ENCODE data around the gene BLID.

Gene BLID

GRCh38 chr11:122139595-122139866 lies 23.5 kb upstream of the BLID start:
- peak overlapping the region in 1 of 2 donors; percentile 36 for H3K27ac ChIP-seq
- no peak for TF ChIP-seq CTCF (IDR thresholded peaks at IDR 0.05)
- no peak for DNase-seq (ENCODE audit: low spot score)

GRCh38 chr11:122138744-122139594 lies 23.0 kb upstream of the BLID start:
- TF ChIP-seq CTCF (IDR thresholded peaks at IDR 0.05) = no peak
- DNase-seq (ENCODE audit: low spot score) = no peak
- peak overlapping the region; percentile 33 to 36 for H3K27ac ChIP-seq
- no peak overlapping the region for H3K4me3 ChIP-seq

More at GRCh38 chr11:122139595-122139866, 23.5 kb upstream of the BLID start:
- no peak overlapping the region for H3K4me3 ChIP-seq

- TF ChIP-seq CTCF (IDR thresholded peaks at IDR 0.05) = no peak
- peak overlapping the region; percentile 29 to 60 for H3K27ac ChIP-seq
- H3K4me3 ChIP-seq = no peak overlapping the region
- DNase-seq (ENCODE audit: low spot score) = no peak
Observed at GRCh38 chr11:122137078-122137793, 21.2 kb upstream of the BLID start.

- TF ChIP-seq CTCF (IDR thresholded peaks at IDR 0.05) = no peak
- Histone ChIP-seq H3K4me3 (no peak overlapping the region), H3K27ac (no peak overlapping the region)
- no peak for DNase-seq (ENCODE audit: low spot score)
Observed at GRCh38 chr11:122131126-122131525, 15.1 kb upstream of the BLID start.

- no peak overlapping the region for H3K4me3 ChIP-seq
- no peak for TF ChIP-seq CTCF (IDR thresholded peaks at IDR 0.05)
- no peak for DNase-seq (ENCODE audit: low spot score)
- H3K27ac ChIP-seq = no peak overlapping the region
Observed at GRCh38 chr11:122128146-122128545, 12.1 kb upstream of the BLID start.

- H3K27ac ChIP-seq = no peak overlapping the region
- no peak for DNase-seq (ENCODE audit: low spot score)
- no peak for TF ChIP-seq CTCF (IDR thresholded peaks at IDR 0.05)
- no peak overlapping the region for H3K4me3 ChIP-seq
Observed at GRCh38 chr11:122127020-122127419, 11.0 kb upstream of the BLID start.

All from coronary artery (tissue), 2 donors.